ENCODE results near the gene CNFN.

Gene CNFN, protein sequence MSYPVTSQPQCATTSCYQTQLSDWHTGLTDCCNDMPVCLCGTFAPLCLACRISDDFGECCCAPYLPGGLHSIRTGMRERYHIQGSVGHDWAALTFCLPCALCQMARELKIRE

DNA sequence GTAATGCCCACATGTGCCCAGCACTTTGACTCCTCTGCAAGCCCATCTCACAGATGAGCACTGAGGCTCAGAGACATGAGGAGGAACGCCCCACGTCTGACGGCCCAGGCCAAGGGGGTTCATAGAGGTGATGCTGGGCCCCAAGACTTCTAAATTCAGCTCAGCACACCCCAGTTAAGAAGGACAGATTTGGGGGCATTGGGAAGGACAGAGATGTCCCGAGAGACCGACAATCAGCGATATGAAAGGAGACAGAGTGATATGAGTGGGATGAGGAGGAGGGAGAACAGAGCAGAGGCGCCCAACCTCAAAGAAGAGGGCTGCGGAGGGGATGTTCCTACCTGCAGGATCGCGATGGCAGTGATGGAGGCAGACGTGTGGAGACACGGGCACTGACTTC is at the start of gene CNFN:
TSS of gene CNFN (minus strand) at position 399 of the 400 bp plus-strand sequence. CDS start 1,260 bp downstream, outside the sequence.
- no peak for DNase-seq

DNA sequence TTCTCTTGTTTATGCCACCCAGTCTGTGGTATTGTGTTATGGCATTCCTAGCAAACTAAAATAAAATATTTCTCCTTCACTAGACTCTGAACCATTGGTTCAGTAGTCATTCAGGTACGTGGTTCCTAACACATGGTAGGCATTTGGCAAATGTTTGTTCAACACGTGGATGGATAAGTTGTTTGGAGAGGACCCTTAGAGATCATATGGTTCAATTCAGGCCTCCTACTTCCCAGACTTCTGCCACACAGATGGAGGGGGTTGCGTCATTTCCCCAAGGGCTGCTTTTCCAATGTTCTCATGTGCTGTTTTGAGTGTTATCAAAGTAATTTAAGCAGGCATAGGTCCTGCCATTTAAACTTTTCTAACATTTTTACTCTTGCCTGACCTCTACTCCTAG is 45.9 kb upstream of the CNFN start:
- no peak for DNase-seq

DNA sequence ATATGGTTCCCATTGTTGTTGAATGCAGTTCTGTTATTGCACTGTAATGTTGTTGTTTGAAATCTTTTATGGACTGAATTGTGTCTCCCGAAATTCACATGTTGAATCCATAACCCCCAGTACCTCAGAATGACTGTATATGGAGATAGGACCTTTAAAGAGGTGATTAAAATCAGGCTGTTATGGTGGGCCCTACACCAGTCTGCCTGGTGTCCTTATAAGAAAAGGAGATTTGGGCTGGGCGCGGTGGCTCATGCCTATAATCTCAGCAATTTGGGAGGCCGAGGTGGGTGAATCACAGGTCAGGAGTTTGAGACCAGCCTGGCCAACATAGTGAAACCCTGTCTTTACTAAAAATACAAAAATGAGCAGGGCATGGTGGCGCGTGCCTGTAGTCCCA is 45.2 kb upstream of the CNFN start:
- no peak for DNase-seq

DNA sequence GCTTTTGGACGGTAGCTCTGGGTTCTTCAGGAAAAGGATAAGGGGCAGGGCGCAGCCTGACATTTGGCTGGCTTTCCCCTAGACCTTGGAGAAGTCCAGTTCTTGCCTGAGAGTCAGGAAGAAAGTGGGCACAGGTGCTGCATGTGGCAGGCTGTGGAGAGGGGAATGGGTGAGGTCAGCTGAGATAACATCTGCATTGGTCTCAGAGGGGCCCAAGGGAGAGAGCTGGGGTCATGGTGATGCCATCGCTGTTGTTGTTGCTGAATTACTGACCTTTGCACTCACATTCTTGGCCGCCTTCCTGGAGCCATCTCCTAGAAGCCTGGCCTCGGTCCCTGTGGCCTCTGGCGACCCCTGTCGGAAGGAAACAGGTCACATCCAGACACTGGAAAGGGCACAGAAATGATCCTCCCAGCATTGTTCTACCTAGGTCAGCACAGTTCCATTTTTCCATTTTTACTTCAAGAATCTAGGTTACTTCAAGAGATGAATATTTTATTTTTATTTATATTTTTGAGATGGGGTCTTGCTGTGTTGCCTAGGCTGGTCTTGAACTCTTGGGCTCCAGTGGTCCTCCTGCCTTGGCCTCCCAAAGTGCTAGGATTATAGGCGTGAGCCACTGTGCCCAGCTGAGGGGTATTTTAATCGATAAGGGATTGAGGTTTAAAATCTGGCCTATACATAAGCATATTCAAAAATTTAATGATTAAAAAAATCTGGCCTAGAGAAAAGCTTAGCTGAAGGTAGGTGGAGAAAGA is 43.6 kb upstream of the CNFN start:
- peak; percentile 73 for DNase-seq

DNA sequence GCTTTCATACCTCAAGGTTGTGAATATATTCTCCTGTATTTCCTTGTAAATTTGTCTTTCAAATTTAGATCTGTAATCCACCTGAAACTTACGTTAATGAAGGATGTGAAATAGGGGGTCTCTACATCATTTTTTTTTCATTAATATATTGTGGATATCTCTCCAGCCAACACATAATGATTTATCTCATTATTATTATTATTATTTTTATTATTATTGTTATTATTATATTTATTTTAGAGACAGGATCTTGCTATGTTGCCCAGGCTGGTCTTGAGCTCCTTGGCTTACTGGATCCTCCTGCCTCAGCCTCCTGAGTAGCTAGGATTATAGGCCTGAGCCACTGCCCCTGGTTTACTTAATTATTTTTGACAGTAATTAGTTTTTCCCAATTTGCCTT is 41.4 kb upstream of the CNFN start:
- no peak for DNase-seq

DNA sequence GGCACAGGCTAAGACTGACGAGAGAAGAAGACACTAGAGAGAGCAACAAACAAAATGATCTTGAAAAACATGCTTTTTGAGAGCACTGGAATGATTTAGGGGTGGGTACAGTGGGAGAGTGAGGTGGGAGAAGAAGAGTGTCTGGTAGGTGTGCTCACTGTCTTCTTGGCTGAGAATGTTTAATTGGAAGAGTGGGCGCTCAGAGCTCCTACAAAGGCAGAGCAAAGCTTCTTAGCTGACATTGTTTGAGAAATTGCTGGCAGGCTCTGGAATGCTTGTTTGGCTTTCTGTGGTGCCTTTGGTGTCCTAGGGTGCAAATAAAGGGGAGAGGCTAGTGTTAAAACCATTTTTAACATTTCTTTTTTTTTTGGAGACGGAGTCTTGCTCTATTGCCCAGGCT is 38.6 kb upstream of the CNFN start:
- no peak for DNase-seq

DNA sequence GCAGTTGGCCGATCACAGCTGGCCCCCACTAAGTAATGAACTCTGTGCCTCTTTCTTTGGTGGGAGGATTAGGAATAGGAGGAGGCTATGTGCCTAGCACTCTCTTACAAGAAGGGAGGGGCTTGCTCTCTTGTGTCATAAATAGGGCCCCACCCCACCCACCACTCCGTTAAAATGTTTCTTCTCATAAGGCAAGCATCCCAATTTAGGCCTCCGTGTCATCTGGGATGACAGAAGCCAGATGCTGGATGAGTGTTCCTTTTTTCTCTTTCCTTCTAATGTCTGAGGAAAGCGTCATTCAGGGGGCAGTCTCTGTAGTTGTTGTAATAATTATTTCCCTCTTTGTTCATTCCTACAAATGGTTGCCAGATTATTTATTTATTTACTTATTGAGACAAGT is 37.2 kb upstream of the CNFN start, which contains the start of gene LIPE:
TSS of gene LIPE (minus strand) at position 76 of the 400 bp plus-strand sequence. CDS start 239 bp downstream, outside the sequence.
- no peak for DNase-seq

DNA sequence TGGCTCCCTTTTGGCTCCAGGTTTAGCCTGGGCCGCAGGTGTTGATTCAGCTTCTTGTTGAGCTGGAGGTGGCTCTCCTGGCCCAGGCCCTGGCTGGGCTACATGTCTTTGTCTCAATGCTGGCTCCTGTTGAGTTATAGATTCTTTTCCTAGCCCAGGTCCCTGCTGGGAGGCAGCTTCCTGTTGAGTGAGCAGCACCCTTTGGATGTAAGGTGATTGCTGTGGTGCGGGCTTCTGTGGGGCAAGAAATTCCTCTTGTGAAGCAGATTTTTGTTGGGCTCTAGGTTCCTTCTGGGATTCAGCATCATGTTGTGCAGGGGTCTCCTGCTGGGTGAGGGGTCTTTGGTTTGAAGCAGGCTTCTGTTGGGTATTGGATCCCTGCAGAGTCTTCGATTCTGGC is 36.5 kb upstream of the CNFN start:
- no peak for DNase-seq

DNA sequence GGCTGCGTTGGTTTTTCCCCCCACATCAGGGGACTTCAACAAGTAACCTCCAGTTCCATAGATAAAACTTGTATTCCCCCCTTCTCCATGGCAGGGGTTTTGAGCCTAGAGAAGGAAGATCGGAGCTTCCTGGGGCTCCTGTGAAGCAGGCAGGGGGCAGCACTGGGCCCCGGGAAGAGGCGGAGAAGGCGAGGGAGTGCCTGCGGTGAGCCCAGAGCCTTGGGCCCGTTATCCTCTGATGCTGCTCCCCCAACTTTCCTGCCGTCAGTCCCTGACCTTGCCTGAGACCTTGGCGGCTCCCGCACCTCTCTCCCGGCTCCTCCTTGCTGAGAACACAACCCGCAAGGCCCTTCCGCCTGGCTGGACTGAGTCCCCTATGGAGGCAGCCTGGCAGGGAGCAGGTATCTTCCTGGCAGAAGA is 34.6 kb upstream of the CNFN start:
- DNase-seq: no peak

DNA sequence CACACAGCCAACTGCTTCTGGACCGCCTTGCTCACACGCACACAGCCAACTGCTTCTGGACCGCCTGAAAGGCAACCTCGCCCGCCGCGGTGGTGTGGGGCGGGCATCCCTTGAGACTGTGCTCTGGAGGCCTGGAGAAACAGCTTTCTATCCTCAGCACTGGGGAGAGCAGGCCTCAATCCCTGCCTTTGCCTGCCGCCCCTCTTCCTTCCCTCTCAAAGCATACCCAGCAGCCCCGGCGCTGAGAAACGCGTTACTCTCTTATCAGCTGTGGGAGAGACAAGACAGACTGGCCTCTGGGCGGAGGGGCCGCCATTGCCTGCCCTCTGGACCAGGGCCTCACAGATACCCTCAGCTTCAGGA is 34.2 kb upstream of the CNFN start:
- no peak for DNase-seq

DNA sequence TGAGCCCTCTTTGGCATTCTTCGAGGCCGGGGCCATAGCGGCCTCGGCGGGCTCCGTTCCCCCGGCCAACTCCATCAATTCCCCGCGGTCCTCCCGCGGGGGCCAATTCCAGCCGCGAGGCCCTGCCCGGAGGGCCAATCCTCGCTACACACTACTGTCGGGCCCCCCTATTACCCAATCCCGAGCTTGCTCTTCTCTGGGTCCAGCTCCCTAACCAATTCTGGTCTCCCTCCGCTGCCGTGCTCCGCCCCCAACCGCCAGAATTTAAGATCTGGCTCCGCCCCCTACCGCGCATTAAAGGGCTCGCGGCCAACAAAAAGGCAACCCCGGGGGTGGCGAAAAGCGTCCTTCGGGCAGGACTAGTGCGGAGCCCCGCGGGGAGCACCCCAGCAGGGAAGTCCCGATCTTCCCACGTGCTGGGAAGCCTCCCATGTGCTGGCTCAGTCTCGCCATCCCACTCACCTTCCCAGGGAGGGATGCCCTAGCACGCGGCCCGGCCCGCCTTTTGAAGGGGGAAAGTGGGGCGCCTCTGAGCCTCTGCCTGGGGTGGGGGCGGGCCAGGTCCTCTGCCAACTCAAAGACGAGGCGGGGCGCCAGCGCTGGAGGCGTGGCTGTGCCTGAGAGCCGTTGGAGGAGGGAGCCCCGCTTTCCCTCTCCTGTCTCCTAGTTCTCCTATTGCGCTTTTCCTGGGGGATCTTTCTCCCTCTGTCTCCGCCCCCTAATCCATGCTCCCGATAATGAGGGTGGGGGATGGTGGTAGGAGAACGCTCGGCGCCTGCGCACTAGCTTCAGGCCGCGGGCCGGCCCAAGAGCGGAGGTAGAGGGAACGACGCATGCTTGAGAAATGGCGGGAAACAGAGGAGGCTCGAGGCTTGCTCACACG is 33.6 kb upstream of the CNFN start:
- peak; percentile 97 for DNase-seq

DNA sequence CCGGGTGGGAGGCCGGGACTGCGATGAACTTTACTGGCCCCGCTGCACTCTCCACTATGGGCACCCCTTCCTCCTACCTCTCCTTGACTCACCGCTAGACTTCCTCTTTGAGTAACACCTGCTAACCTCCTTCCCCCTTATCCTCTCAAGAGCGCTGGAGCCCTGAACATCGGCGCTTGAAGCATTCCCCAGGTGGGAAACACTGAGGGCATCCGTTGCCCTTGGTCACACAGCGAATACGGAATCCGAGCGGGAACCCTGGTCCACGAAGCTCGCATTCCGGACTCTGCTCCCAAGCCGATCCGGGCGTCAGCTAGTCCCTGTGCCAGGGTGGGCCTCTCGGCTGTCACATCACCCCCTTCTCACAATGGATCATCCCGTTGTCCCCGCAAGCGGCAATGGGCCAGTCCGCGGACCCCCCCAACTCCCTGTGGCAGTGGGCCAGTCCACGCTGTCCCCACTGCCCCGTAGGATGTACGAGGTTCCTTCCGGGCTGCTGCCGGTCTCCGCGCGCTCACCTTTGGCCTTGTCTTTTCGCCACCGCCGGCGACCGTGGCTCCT is 32.9 kb upstream of the CNFN start:
- peak; percentile 96 for DNase-seq

DNA sequence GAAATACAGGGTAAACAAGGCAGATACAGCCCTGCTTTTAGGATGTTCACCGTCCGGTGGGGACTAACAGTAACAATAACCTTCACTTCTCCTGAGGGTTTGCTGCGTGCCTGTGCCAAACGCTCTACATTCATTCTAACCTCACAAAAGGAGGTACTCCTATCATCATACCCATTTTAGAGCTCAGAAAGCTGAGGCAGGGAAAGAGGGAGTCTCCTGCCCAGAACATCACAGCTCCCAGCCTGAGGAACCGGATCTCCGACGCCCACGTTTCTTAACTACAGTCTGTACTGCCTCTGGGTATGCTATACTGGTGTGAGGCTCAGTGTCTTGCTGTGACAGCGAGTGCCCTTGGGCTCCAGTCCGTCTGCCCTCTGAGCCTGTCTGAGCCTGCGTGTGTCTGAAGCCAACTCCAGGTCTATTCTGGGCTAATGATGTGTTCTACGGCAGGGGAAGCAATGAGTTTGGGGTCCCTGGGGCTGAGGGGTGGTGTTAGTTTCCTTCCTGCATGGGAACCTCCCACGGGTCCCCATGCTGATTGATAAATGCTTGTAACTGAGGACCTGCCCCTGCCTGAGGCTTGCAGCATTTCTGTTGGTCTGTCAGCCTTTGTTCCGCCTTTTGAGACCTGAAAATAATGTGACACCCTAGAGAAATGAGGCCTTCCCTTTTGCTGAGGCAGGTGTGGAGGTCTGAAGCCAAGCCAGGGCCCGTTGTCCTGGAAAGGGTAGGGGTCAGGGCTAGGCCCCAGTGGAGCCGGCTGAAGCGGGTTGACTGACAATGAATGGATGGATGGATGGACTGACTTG is 32.2 kb upstream of the CNFN start:
- DNase-seq: no peak

DNA sequence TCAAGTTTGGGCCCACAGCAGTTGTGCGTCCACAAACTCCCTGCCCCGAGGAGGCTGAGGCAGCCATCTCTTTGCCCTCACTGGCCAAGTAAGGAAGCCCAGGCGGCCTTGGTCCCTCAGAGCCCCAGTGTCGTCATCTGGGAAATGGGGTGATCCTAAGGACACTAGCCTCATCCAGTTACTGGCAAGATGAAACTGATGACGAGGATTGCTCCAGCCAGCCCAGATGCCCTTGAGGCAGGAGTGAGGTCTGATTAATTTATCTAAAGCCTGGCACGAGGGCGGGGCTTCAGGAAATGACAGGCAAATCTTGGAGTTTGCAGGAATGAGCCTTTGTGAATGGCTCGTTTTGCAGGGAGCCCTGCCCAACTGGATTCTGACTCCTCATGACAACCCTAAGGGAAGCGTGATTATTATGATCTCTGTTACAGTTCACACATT is 31.5 kb upstream of the CNFN start:
- DNase-seq: no peak

DNA sequence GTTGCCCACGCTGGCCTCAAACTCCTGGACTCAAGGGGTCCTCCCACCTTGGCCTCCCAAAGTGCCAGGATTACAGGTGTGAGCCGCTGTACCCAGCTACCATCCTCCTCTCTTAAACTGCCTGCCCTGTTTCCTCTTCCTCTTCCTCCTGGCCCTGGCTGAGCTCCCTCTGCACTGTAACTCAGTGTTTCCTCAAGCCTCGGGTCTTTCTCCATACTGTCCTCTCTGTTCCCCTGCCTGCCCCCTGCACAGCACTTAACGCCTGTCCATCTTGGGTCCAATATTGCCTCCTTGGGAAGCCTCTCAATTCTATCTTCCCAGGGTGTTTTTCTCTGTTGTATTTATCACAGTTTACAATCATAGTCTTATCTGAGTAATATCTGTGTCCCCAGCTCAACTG is 31.0 kb upstream of the CNFN start:
- DNase-seq: no peak

DNA sequence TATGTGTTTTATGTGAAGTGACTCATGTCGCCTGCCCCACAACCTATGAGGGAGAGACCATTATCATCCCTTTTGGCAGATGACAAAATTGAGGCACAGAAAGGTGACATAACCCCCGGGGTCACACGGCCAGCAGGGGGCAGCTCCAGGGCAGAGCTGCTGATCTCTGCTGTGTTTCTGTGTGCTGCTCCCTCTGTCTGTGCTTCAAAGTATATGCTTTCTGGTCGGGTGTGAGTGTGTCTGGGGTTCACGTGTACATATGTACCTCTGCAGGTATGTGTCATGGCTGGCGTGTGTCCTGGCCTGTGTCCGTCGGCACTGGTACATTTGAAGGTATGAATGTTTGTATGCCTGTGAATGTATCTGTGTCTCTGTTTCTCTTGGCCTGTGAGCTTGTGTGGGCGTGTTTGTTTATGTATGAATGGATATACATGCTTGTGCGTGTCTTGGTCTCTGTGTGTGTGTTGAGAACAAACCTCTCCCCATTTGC is 30.0 kb upstream of the CNFN start:
- no peak for DNase-seq

DNA sequence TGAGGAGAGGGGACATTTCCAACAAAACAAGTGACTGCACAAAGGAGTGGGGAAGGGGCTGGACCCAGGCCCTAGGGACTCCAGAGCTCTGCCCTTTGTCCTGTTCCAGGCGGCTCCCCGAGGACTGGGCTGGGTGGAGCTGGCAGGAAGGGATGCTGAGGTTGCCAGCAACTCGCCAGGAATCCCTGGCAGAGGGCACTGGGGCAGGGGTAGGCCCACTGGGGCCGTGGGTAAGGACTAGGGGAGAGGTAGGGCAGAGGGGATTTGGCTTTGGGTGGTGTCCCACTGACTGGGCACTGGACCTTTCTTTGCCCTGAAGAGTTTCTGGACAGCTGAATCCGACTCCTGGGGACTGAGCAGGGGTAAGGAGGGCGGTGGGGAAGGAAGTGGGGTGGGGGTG is 29.2 kb upstream of the CNFN start:
- no peak for DNase-seq

DNA sequence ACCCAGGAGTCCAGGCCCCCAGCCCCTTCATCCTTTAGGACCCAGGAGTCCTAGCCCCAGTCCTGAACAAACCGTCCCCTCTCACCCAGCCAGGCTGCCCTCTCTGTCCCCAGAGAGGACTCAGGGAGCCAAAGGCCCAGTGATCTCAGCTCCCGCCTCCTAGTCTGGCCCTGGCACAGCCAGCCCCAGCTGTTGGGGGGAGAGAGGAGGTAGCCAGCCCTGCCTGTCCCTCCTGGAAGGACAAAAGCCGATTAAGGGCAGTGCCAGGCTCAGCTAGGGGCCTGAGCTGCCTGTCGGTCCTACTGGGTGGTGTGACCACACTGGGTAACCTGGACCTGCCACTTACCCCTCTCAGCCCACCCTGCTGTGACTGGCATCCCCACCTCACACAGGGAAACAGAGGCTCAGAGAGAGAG is 22.6 kb upstream of the CNFN start:
- no peak for DNase-seq

DNA sequence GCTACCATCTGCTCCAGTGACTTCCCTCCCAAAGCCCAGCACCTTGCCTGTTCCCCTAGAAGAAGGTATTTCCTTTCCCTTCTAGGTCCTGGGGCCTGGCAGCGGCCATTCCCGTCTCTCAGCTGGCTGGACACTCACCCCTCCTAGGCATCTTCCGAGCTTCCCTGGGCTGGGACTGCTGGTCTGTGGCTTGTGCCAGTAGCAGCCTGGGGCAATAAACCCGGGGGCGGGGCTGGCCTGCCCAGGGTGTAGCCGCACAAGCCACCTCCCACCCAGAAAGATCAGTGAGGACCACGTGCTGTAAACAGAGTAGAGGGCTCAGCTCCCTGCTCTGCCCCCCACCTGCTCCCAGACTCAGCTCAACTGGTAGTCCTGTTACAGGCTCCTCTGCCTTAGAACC is 22.1 kb upstream of the CNFN start:
- no peak for DNase-seq

DNA sequence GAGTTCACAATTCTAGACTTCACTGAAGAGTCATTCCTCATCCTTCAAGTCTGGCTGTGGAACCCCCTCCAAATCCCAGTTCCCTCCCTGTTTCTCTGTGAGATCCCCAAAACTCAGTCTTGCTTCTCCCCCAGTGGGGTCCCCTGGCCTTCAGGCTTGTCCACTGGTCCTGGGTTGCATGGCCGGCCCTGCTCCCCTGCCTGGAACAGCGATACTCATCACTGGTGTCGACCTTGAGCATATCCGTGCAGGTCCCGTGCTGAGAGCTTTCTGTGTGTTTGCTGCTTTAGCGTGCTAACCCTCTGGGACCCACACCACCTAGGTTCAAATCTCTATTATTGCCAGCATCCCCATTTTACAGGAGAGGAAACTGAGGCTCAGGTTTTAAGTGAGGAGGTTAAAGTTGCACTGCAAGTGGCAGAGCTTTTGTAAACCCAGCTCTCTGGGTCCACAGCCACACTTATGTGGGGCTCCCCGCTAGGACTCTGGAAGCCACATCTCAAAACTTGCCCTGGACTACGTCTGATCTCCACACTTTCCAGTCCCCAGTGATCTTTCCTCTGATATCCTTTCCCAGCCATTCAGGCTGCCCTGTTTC is 21.6 kb upstream of the CNFN start:
- no peak for DNase-seq

DNA sequence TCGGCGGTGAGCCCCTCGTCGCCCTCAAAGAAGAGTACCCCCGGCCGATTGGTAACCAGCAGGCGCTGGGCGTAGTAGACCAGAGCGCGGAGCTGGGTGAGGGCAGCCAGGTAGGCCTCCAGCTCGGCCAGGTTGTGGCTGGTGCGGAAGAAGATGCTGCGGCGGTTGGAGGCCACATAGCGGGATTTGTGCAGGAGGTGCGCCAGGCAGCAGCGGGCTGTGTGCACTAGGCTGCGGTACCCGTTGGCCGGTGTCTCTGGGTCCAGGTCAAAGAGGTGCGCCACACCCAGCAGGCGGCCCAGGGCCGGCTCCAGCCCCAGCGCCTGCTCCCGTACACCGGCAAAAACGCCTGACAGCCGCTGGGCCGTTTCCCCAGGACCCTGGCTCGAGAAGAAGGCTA is 20.3 kb upstream of the CNFN start:
- DNase-seq: no peak

DNA sequence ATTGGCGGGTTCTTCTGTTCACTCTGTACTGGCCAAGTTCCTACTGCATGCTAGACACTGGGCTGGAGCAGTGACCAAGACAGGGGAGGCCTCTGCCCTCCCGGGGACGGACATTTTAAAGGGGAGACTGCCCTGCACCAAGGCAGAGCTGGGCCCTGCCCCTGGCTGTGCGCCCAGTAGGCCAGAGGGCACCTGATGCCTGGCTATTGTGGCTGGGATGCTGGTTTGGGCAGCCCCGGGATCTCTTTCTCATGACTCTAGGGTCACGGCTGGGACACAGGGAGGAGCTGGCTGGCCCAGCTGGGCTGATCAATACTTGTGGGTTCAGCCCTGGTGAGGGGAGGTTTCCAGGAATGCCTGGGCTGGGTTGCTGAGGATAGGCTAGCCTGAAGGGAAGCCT is 19.4 kb upstream of the CNFN start:
- no peak for DNase-seq

All from retina (tissue), 1 donor.